Mesenchymal stem cell (in vitro differentiated cells and primary cell): ENCODE results near the gene FAM222A.
A peak's percentile ranks its signal among the peaks of the same experiment; 100 is the strongest.

Experiments used
- DNase-seq: peaks from one replicate; pipeline ENCODE4 v3.0.0-alpha.2; 2013
- H2AFZ ChIP-seq: one replicate; pipeline ENCODE4 v1.6.1; 2013; ENCODE audit warnings: low read depth, mild to moderate bottlenecking, control low read depth, inconsistent platforms, low read length, moderate library complexity
- H2AK5ac ChIP-seq: 2 replicates; pipeline ENCODE4 v1.6.1; 2013; ENCODE audit warnings: low read length, moderate library complexity, mild to moderate bottlenecking, inconsistent platforms; ENCODE audit not compliant: severe bottlenecking
- H2BK120ac ChIP-seq: one replicate; pipeline ENCODE4 v1.6.1; 2013; ENCODE audit warnings: low read depth, mild to moderate bottlenecking, inconsistent platforms, low read length, moderate library complexity
- H2BK12ac ChIP-seq, 2 experiments: one replicate each; pipeline ENCODE4 v1.6.1; 2013; ENCODE audit warnings: inconsistent platforms in 2 of 2, low read length in 2 of 2, mild to moderate bottlenecking in 2 of 2, moderate library complexity in 2 of 2, control low read depth in 1 of 2
- H2BK15ac ChIP-seq: one replicate; pipeline ENCODE4 v1.6.1; 2013; ENCODE audit warnings: mild to moderate bottlenecking, low read depth, inconsistent platforms; ENCODE audit not compliant: poor library complexity, severe bottlenecking
- H2BK5ac ChIP-seq: 2 replicates; pipeline ENCODE4 v1.6.1; 2013; ENCODE audit warnings: low read depth, mild to moderate bottlenecking, low read length, control low read depth, inconsistent platforms; ENCODE audit not compliant: poor library complexity, severe bottlenecking
- H3K14ac ChIP-seq, 2 experiments: one replicate each; pipeline ENCODE4 v1.6.1; 2013; ENCODE audit warnings: inconsistent platforms in 2 of 2, low read length in 2 of 2, control low read depth in 1 of 2, mild to moderate bottlenecking in 1 of 2, moderate library complexity in 1 of 2
- H3K18ac ChIP-seq, 2 experiments: one replicate each; pipeline ENCODE4 v1.6.1; 2013; ENCODE audit warnings: inconsistent platforms in 2 of 2, low read length in 2 of 2, control low read depth in 1 of 2, low read depth in 1 of 2, mild to moderate bottlenecking in 1 of 2
- H3K23ac ChIP-seq, 2 experiments: one replicate each; pipeline ENCODE4 v1.6.1; 2013; ENCODE audit warnings: inconsistent platforms in 2 of 2, low read length in 2 of 2, mild to moderate bottlenecking in 2 of 2, moderate library complexity in 2 of 2, control low read depth in 1 of 2
- H3K27ac ChIP-seq: 2 replicates; pipeline ENCODE4 v1.5.1; 2013; ENCODE audit warnings: mild to moderate bottlenecking, moderate library complexity, low read length, control low read depth, inconsistent platforms; ENCODE audit not compliant: poor library complexity, severe bottlenecking
- H3K27me3 ChIP-seq, 2 experiments: 2 replicates each; pipeline versions ENCODE4 v1.6.1 to v1.7.0; 2013; ENCODE audit warnings: low read length in 2 of 2, mild to moderate bottlenecking in 2 of 2, moderate library complexity in 2 of 2, control low read depth in 1 of 2, inconsistent platforms in 1 of 2; ENCODE audit not compliant: control insufficient read depth in 1 of 2, insufficient read depth in 1 of 2
- H3K36me3 ChIP-seq, 2 experiments: 2 replicates each; pipeline versions ENCODE4 v1.6.1 to v1.7.0; 2013; ENCODE audit warnings: low read length in 2 of 2, control low read depth in 1 of 2, inconsistent platforms in 1 of 2, low read depth in 1 of 2, mild to moderate bottlenecking in 1 of 2; ENCODE audit not compliant: insufficient read depth in 2 of 2, control insufficient read depth in 1 of 2
- H3K4ac ChIP-seq, 2 experiments: one replicate each; pipeline ENCODE4 v1.6.1; 2013; ENCODE audit warnings: inconsistent platforms in 2 of 2, low read length in 2 of 2, mild to moderate bottlenecking in 2 of 2, moderate library complexity in 2 of 2, control low read depth in 1 of 2, low read depth in 1 of 2
- H3K4me1 ChIP-seq: 2 replicates; pipeline ENCODE4 v1.6.1; 2013; ENCODE audit warnings: low read depth, low read length, control low read depth; ENCODE audit not compliant: control insufficient read depth, insufficient read depth
- H3K4me2 ChIP-seq: 2 replicates; pipeline ENCODE4 v1.6.1; 2013; ENCODE audit warnings: low read length, mild to moderate bottlenecking, inconsistent platforms; ENCODE audit not compliant: poor library complexity, severe bottlenecking
- H3K4me3 ChIP-seq, 2 experiments: 2 replicates each; pipeline versions ENCODE4 v1.5.1 to v1.7.0; 2013; ENCODE audit warnings: low read length in 2 of 2, mild to moderate bottlenecking in 2 of 2, control low read depth in 1 of 2, low read depth in 1 of 2; ENCODE audit not compliant: insufficient read depth in 1 of 2
- H3K79me1 ChIP-seq: replicated peaks from 2 replicates; pipeline ENCODE4 v1.6.1; 2013; ENCODE audit warnings: mild to moderate bottlenecking, control low read depth, low read length, inconsistent platforms; ENCODE audit not compliant: poor library complexity, severe bottlenecking
- H3K9ac ChIP-seq: 2 replicates; pipeline ENCODE4 v1.7.0; 2013; ENCODE audit warnings: mild to moderate bottlenecking, low read length, moderate library complexity
- H3K9me3 ChIP-seq: 2 replicates; pipeline ENCODE4 v1.7.0; 2013; ENCODE audit warnings: mild to moderate bottlenecking, low read length; ENCODE audit not compliant: control insufficient read depth
- H4K8ac ChIP-seq: one replicate; pipeline ENCODE4 v1.6.1; 2013; ENCODE audit warnings: inconsistent platforms, mild to moderate bottlenecking, low read length, moderate library complexity
- H4K91ac ChIP-seq: one replicate; pipeline ENCODE4 v1.6.1; 2013; ENCODE audit warnings: mild to moderate bottlenecking, low read length, inconsistent platforms
- WGBS: methylation state at CpG from one replicate; pipeline ENCODE4 v1.1.7; 2013; ENCODE audit warnings: mixed read lengths; 5-methylcytosine and 5-hydroxymethylcytosine counted together

The FAM222A gene

DNA sequence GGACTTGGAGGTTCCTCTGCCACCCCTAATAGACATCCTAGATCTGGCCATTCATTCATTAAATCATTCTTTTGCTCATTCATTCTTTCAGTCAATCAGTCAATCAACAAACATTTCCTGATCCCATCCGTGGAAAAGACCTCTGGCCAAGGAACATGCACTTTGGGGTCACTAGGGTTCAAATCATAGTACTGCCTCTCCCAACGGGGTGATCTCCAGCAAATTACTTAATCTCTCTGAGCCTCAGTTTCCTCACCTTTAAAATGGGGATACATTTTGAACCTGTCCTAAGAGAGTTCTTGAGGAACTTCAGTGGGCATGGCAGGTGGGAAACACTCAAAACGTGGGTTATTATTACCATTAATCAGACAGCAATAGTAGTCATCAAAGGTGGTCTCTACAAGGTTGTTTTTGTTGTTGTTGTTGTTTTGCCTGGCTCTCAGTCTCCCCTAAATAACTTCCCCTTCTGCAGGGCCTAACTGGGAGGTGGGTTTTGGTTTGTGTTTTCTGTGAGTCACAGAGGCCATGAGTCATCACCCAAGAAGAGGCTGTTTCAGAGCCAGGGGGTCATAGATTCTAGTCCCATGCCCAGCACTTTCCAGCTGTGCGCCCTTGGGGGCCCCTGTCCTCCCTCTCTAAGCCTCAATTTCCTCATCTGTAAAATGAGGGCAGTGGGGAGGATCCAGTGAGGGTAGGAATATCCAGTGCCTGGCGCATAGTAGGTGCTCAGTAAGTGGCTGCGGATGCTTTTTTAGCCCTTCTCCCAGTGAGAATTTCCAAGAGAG lies 16.9 kb upstream of the FAM222A start:
- no peak overlapping the region for H3K4me3 ChIP-seq
- H3K27me3 ChIP-seq: peaks cover 21 to 53% of the 10 kb centered on the region in 2 experiments
- no peak overlapping the region for H3K4me2 ChIP-seq
- H3K79me1 ChIP-seq: no peaks in the 10 kb centered on the region
- H3K4me1 ChIP-seq: peaks cover 4% of the 10 kb centered on the region
- no peak overlapping the region for H2AFZ ChIP-seq
- H3K18ac ChIP-seq: no peak overlapping the region
- no peak overlapping the region for H3K9ac ChIP-seq
- H3K14ac ChIP-seq: no peak overlapping the region
- H2BK12ac ChIP-seq: no peak overlapping the region
- H2BK120ac ChIP-seq: no peak overlapping the region
- H4K91ac ChIP-seq: no peak overlapping the region
- no peaks in the 10 kb centered on the region for H3K9me3 ChIP-seq
- no peaks in the 10 kb centered on the region for H3K36me3 ChIP-seq
- no peak overlapping the region for H2BK15ac ChIP-seq
- H2AK5ac ChIP-seq: no peak overlapping the region
- 70% methylated on average over 3 of the region's 6 CpGs for WGBS
- H2BK5ac ChIP-seq: no peak overlapping the region
- H4K8ac ChIP-seq: no peak overlapping the region
- no peak overlapping the region for H3K4ac ChIP-seq
- no peak overlapping the region for H3K27ac ChIP-seq
- H3K23ac ChIP-seq: no peak overlapping the region
- DNase-seq: peak; percentile 45

GRCh38 chr12:109697270-109697553 lies 16.4 kb upstream of the FAM222A start:
- Histone ChIP-seq H3K4me3 (no peak overlapping the region), H3K4ac (no peak overlapping the region), H3K79me1 (no peaks in the 10 kb centered on the region), H3K9me3 (no peaks in the 10 kb centered on the region), H2AK5ac (no peak overlapping the region), H2BK5ac (no peak overlapping the region), H3K27me3 (peaks cover 16 to 48% of the 10 kb centered on the region in 2 experiments), H2AFZ (no peak overlapping the region), H3K14ac (no peak overlapping the region), H4K8ac (no peak overlapping the region), H2BK12ac (no peak overlapping the region), H3K36me3 (no peaks in the 10 kb centered on the region), H2BK15ac (no peak overlapping the region), H2BK120ac (no peak overlapping the region), H3K23ac (no peak overlapping the region), H3K18ac (no peak overlapping the region), H3K9ac (no peak overlapping the region), H4K91ac (no peak overlapping the region), H3K27ac (no peak overlapping the region), H3K4me2 (no peak overlapping the region), H3K4me1 (peaks cover 4% of the 10 kb centered on the region)
- 64% methylated on average over 1 of the region's 2 CpGs for WGBS
- no peak for DNase-seq

DNA sequence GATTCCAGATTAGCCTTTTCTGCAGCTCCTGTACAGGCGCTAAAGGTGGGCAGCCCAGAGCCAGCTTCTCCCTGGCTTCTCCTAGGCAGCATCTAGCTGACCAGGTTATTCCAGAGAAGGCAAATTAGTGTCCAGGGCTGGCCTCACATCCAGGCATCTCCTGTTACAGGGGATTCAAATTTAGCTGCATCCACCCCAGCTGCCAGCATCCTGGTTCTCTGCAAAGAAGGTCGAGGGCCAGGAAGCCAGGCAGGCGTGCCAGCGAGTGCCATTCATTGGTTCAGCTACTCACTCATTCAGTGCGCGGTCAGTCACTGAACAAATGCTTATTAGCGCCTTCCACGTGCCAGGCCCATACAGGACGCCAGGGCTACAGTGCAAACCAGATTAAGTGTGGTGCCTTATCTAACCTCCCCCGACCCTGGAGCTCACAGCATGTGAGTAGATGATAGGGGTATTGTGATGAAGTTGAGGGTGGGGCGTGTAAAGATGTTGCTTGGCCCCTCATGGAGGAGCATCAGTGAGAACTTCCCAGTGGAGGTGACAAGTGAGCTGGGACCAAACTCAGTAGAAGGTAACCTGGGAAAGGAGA lies 15.7 kb upstream of the FAM222A start:
- Histone ChIP-seq H3K27ac (no peak overlapping the region), H2BK120ac (no peak overlapping the region), H2AFZ (no peak overlapping the region), H3K18ac (no peak overlapping the region), H3K36me3 (no peaks in the 10 kb centered on the region), H2BK15ac (no peak overlapping the region), H3K9ac (no peak overlapping the region), H3K4ac (no peak overlapping the region), H3K4me2 (no peak overlapping the region), H2AK5ac (no peak overlapping the region), H3K27me3 (peaks cover 8 to 40% of the 10 kb centered on the region in 2 experiments), H2BK12ac (no peak overlapping the region), H3K23ac (no peak overlapping the region), H3K9me3 (no peaks in the 10 kb centered on the region), H3K79me1 (no peaks in the 10 kb centered on the region), H4K91ac (no peak overlapping the region), H3K4me3 (no peak overlapping the region), H2BK5ac (no peak overlapping the region), H3K4me1 (peaks cover 4% of the 10 kb centered on the region), H4K8ac (no peak overlapping the region), H3K14ac (no peak overlapping the region)
- 59% methylated on average over 11 of the region's 11 CpGs for WGBS
- DNase-seq: no peak

DNA sequence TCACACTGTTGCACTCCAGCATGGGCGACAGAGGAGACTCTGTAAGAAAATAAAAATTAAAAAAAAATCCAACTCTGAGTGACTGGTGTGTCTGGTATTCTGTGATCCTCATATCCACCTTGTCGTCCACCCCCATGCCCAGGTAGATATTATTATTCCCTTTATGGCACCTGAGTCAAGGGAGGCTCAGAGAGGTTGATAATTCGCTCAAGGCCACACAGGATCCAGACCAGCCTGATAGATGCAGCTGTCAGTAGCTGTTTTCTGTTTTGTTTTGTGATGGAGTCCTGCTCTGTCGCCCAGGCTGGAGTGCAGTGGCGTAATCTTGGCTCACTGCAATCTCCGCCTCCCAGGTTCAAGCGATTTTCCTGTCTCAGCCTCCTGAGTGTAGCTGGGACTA lies 14.8 kb upstream of the FAM222A start:
- H3K18ac ChIP-seq: no peak overlapping the region
- H2AFZ ChIP-seq: no peak overlapping the region

More for the DNA sequence above, 14.8 kb upstream of the FAM222A start:
- peaks cover 4% of the 10 kb centered on the region for H3K4me1 ChIP-seq
- H2BK5ac ChIP-seq: no peak overlapping the region
- H3K14ac ChIP-seq: no peak overlapping the region
- H4K8ac ChIP-seq: no peak overlapping the region
- no peak overlapping the region for H2BK12ac ChIP-seq
- H2AK5ac ChIP-seq: no peak overlapping the region
- H3K27me3 ChIP-seq: peaks cover 0 to 34% of the 10 kb centered on the region in 2 experiments
- no peak overlapping the region for H2BK120ac ChIP-seq
- WGBS: 79% methylated on average over 5 of the region's 7 CpGs
- H3K9me3 ChIP-seq: no peaks in the 10 kb centered on the region
- no peak overlapping the region for H4K91ac ChIP-seq
- H3K4ac ChIP-seq: no peak overlapping the region
- H3K36me3 ChIP-seq: no peaks in the 10 kb centered on the region
- H2BK15ac ChIP-seq: no peak overlapping the region
- no peak overlapping the region for H3K9ac ChIP-seq
- H3K4me2 ChIP-seq: no peak overlapping the region
- no peak overlapping the region for H3K27ac ChIP-seq
- no peak overlapping the region for H3K23ac ChIP-seq
- no peak for DNase-seq
- H3K79me1 ChIP-seq: no peaks in the 10 kb centered on the region
- no peak overlapping the region for H3K4me3 ChIP-seq
